Stimulated activated CD8-positive, alpha-beta memory T cell treated with anti-CD3 and anti-CD28 coated beads, Interleukin-7, amount 100 ng/mL, for 1 hour (primary cell): ENCODE measurements around the gene BNC2.

Experiments
- DNase-seq, 2 donors: peaks; one replicate each; pipeline ENCODE4 v3.0.0-alpha.2; 2020; ENCODE audit warnings: low read depth in 2 of 2

The BNC2 gene

DNA sequence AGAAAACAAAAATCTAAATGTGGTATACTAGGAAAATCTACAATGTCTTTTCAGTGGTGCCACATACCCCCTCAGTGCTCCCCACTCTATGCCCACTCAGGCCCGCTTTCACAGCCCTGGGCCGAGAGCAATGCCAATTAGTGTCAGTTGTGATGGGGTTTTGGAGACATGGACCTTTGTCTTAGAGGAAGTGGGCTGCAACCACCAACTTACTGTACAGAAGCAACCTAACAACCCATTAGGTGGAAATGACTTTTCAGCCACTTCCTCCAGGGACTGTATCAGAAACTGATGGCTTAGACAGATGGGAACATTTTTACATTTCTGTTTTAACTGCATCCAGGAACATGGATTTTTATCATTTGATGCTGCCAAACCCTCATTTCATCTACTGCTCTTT, 268.0 kb downstream of the BNC2 start:
- no peak for DNase-seq

DNA sequence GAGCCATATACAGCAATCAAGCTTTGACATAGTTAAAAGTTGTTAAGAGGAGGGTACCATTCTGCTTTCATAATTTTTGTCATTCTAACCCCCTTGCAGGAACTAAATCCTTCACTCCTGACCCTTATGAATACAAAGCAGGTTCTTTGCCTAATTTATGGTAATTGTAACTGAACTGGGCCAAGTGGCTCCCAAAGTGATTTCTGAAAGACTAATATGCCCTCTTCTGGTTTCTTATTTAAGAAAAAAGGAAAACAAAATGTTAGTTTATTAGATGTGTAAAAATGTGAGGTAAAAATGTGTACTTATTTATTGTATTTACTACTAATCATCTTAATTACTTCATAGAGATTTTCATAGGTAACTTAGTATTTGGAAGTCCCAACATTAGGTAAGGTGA, 268.5 kb downstream of the BNC2 start:
- no peak for DNase-seq

DNA sequence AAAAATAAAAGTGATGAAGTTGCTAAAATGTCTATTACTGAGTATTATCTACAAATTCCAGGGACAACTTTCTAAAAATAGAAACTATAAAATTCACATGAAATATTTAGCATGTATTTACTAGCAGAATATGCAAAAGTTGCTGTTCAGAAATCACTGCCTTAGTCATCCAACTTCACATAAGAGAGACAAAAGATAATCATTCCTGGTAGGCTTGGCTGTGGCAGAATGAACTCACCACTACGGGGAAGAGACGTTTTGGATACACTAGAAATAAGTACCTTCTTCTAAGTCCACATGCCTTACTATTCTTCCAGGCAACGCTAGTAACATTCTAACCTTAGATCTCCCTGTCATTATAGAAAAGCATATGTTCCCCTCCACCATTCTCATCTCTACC, 272.2 kb downstream of the BNC2 start:
- DNase-seq, result no peak

DNA sequence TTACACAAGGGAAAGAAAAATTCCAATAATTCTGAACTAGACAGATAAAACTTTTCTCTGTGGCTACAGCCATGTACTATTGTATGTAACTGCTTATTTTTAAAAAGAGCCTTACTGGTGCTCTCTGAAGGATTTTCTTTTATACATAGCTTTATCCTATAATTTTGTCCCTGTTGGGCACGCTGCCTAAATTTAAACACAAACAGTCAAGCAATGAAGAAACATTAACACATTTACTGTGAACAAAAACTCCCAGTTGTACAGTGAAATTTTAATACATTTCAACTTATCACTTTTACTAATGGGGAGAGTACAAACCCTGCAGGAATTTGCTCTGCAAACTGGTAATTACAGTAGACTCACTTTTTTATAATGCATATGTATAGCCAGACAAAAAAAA, 273.3 kb downstream of the BNC2 start:
- DNase-seq, result no peak

DNA sequence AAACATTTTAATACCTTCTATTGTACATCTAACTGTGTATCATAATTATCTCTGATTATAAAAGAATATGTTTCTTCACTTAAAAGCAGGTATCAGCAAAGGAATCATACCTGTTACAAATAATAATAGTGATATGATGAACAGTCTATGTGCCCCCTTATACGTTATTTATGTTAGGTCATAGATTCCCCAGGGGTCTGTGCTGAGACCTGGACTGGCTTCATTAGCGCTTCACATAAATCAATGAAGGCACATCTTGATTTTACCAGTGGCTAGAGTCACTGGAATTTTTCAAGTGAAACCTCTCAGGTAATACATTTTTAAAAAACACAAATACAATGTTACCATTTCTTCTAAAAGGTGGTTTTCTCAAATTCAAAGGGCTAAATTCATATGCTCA, 275.2 kb downstream of the BNC2 start:
- no peak for DNase-seq

DNA sequence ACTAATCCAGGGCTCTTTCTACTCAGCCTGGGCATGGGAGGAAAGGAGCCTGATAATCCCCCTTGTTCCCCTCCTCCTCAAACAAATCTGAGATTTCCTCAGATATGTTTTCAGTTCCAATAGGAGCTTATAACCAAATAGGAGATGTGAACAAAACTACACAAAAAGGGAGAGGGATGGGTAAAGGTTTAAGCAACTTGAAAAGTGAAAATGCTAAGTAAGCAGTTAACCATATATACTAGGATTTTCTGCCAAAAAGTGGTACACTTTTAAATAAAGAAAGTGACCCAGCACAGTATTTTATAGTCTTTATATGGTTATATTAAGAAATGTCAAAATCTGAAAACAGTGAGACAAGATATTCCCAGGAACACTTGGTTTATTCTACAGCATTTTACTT, 275.7 kb downstream of the BNC2 start:
- no peak for DNase-seq

DNA sequence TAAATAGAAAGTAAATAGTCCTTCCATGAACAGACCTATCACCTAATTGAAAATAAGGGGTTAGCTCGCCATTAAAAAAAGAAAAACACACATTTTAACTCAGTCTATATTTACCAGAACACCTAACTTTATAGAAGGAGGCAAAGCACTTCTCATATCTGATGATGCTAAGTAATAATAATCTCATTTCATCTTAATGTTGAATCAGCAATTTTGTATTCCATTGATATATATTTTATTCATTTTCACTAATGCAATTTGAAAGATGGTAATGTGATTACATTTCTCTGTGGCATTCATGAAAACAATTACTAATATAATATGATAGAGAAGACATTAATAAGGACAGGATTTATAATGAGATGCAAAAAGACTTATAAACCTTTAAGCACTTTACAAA, 276.7 kb downstream of the BNC2 start:
- no peak for DNase-seq

DNA sequence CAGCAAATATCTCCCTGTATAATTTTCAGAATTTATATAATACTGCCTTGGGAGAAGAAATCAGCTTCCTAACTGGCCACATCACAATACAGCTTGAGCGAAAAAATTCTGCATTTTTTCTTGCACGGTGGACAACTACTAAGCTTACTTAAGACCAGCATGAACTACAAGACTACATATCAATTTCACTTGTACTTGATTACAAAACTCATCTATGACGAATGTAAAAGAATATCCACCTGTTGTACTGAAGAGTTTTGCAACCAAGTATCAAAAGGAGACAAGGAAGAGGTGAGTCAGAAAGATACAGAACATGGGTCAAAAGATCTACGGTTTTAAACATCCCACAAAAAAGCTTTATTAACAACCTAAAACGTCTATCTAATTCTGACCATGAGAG, 279.4 kb downstream of the BNC2 start:
- no peak for DNase-seq

DNA sequence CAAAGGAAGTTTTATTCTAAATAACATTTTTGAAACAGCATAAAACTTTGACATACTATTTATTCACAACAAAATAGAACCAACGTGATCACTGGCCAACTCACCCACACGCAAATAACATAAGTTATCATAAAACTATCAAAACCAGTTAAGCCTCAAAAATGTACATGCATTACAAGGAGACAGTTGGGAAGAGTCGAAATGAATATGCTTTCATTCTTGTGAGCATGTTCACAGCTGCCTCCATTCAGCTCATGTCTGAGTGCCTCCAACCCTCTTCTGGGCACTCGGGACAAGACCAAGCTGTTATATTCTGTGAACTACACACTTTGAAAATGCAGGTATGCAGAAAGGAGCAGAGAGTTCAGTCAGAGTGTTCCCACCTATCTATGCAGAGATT, 284.9 kb downstream of the BNC2 start:
- no peak for DNase-seq

DNA sequence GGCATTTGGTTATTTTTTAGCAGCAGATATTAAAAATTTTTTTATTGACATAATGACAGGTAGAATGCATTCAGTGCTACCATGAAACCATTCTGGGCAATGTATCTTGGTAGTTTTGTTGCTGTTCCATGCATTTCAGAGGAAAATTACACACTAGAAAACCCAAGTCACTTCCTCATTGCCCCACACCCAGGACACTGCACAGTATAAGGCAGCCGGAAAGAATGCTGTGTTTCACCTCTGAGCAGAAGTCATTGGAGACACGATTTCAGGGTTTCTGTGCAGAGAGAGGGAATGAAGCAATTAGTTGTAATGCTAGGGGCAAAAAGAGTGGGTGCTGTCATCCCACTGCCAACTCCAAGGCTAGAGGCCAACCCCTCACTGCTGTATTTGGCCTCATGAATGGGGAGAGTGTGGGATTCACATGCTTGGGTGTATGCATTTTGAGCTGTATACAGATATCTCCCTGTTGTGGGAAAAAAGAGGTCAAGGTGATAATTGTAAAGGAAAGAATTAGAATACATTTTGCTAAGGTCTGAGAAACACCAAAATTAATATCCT, 290.5 kb downstream of the BNC2 start:
- no peak for DNase-seq

DNA sequence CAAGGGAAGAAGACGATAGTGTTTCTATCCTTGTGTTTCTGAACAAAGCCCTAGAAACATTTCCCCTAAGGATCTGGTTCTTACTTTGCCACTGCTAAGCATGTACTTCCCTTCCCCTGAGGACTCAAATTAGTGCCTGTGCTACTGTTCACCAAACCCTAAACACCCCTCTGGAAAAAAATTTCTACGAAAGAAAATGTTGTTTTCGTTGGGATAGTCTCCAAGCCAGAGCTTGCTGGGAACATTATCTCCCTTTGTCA, 294.6 kb downstream of the BNC2 start:
- DNase-seq, result no peak

DNA sequence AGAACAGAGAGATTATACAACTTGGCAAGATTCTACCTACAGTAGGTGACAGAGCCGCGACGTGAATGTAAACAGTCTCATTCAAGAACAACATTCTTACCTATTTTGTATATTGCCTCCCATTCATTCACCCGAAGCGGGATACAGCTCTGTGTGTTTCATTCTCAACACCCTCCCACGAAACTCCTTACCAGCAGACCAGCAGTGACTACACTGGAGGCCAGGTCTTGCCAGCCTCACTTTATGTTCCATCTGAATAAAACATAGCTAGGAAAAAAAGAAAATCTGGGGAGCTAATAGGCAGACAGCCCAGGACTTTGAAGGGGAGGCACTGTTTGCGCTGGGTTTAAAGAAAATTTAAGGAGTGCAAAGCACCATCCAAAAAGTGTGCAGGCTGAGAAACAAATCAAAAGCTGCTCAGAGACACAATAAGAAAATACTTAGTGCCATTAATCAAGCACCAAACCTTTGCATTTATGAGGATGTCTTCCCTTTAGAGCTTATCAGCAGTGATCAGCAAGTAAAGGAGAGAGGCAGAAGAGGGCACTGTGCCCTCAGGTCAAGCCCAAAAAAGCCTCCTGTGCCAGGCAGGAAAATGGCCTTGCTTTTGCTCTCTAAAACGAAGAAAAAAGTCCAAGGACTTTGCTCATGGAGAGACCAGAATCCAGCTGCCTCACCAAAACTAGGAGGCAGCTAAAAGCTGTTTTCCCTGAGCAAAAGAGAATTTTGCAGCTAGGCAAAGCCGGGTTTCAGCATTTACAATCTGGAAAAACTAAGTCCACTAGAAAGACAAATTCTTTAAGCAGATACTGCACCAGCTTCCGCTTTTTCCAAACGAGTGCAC, 295.1 kb downstream of the BNC2 start:
- no peak for DNase-seq

DNA sequence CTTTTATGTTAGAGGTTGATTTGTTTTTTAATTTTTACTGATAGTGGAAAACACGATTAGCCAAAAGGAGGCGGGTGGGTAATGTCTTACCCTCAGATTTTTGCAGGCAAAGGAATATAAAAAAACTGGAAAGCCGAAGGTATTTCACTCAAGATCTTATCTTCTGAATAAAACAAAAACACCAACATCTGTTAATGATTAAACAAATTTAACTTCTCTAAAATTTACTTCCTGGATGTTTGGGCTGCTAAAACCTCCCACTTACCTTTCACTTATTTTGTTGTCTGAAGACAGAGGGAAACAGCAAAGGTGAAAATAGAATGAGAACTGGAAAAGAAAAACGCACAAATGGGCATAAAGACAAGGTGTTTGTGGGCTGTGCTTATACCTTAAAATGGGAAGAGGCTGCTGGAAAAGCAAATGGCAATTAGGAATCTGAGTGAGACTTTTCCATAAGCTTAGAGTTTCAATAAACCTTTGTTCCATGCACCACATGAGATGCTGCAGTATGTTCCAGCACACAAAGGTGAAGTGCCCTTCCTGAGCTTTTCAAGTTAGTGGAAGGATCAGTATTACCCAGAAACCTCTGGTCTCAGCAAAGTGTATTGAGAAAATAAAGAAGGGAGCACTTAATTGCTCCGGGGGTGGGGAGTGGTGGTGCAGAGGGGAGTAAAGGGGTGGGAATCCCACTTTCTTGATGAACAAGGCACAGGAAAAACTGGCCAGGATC, 298.3 kb downstream of the BNC2 start:
- DNase-seq, result no peak

DNA sequence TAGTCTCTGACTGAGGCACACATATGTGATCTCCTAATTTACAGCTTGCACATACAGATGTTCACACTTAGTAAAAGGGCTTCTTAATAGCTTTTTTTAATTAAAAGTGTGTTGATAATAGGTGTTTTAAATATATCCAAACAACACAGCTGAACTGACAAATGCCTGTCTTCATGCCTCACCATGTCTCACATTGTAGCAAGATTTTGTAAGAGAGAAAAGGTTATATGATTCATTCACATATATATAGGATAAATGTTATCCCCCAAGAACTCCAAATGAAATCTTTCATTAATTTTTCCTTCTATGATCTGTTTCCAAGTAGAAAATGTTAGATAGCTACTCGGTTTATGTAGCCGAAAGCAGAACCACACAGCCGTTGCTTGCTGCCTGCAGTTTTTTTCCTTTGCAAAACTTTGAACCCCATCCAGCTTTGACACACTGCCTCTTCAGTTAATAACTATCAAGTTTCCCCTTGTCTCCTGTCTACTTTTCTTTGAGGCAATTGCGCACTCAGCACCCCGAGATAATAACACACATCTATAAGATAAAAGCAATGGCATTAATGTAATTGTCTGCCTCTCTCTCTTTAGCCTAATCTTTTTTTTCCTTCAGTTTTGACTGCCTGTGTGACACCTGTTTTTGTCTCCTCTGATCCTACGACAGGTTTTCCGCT, 299.2 kb downstream of the BNC2 start:
- DNase-seq, result no peak

DNA sequence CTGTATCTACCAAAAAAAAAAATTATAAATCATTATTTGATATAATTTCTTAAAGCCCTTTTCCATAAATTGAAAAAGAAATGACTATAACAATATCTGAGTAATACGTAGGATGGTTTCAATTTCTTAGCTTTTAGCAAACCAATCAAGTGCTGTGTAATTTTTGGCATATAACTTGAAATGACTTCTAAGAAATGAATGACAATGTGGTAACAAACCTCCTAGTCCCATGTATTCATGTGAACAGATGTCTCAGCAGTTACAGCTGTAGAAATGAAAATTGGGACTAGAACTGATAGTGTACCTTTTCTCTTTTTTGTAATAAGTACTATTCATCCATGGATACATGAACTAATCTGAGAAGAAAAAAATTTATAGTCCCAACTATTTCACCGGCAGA, 307.0 kb downstream of the BNC2 start:
- no peak for DNase-seq

DNA sequence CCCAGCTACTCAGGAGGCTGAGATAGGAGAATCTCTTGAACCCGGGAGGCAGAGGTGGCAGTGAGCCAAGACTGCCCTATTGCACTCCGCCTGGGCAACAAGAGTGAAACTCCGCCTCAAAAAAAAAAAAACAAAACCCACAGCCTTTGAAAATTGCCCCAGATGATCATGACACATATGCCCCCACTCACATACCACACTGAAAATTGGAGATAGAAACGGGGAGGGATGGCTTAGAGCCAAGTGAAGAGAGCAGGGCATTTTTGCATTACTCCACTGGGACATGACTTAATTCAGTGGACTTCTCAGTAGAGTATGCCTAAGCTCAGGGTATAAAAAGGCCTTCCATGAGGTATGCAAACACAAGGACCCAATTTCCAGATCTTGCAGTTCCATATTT, 309.3 kb downstream of the BNC2 start:
- DNase-seq, result no peak

DNA sequence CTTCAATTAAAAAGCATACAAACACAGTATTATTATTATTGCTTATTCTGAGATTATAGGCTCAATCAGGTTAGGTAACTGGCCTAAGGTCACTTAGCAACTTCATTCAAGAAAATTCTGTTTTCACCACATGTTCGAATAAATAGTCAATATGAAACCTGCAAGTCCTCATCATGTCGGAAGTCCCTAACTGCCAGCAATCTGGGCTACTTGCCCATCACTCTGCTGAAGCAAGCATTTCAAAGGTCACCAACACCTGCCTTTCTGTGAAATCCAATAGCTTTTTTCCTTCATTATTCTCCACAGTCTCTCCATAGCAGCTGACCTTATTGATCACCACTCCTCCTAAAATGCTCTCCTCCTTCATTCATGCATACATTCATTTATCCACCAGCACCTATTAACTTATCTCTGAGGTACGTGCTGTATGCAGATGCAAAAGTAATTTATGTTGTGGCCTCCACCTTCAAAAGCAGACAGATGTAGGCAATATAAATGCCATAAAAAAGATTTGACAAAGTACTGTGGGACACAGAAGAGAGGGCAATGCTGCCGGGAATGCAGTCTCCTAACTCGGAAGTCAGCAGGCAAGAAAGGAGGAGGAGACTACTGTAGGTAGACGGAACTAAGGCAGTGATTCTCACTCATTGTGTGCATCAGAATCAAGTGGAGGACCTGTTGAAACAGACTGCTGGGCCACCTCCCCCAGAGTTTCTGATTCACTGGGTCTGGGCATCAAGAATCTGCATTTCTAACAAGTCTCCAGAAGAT, 310.9 kb downstream of the BNC2 start:
- no peak for DNase-seq

DNA sequence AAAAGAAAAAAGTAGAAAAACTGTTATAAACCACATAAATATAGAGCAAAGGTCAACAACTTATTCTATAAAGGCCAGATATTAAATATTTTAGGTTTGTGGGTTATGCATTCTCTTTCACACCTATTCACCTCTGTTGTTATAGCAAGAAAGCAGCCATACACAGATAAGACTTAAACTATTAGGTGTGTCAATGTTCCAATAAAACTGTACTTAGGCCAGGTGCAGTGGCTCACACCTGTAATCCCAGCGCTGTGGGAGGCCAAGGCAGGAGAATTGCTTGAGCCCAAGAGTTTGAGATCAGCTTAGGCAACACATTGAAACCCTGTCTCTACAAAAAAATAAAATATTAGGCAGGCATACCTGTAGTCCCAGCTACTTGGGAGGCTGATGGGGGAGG, 314.7 kb downstream of the BNC2 start:
- DNase-seq, result no peak

DNA sequence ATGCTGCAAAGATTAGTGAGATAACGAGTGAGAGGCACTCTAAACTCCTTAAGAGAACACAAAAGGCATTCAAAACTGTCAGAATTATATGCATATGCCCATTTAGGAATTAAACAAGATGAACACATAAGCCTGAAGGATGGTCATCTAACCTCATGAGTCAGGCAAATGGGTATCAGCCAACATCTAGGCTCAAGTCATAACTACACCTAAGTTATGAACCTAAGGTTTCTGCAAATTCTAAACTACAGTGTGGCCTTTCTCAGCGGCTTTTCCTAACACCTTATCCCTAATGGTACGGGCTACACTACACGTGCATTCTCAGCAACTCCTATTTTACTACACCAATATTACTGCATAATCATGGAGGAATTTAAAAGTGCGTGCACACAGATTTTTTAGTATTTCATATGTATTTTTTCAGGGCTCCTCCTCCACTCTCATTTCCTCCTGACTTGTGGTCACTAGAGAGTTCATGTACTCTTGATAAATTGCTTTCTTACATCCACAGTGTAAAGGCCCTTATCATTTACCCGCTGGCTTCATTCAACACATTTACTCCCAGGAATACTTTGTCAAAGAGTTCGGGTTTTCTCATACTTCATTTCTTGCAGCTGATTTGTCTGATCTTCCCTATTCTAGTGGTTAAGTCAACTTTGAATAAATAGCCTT, 316.5 kb downstream of the BNC2 start:
- DNase-seq, result no peak

DNA sequence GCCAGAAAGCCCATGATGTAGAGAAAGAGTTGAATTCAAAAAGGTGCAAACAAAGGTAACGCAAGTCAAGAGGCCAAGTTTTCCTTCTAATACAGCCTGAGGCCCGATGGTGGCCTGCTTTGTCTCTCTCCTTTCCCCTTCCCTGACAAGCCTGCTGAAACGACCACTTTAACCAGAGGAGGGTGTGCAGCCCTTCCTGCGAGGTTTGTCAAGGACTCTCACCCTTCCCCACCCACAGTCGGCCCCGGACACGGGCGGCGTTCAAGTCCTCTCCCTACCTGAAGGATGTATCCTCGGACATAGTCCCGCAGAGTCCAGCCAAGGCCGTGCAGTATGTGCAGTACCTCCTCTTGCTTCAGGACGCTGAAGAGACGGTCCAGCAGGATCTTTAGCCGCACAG, 318.2 kb downstream of the BNC2 start:
- no peak for DNase-seq

DNA sequence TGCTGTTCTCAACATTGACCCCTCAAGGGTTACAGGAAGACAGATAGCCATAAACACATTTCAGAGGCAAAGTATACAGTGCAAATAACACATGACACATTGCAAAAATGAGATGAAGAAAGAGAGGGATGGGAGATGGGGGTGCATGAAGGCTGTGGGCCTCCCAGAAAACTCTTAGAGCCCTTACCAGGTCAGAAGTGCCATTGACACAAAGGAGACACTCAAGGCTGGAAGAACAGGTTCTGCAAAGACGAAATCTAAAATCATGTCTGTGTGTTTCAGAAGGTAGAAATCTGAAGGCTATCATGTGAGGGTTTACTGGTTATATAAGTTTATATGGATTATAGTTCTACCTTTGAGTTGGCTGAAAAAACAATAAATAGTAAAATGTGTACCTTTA, 318.8 kb downstream of the BNC2 start:
- no peak for DNase-seq

DNA sequence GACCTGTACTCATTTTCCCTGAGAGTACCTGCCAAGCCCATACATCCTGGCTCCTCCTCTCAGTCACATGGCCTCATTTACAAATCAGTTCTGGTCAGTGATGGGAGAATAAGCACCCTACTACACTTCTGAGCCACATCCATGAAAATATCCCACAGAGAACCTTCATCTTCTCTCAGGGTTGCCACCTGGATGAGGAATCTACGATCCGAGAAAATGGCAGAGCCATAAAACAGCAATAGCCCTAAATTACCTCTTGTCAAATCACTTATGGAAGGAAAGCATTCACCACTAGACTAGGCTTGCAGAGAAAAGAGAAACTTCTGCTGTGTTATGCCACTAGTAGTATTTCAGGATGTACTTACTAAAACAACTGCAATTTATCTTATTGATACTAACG, 324.8 kb downstream of the BNC2 start:
- no peak for DNase-seq
